Suppressor macrophage treated with lipopolysaccharide for 1 hour (primary cell): ENCODE results near the gene CENPT.

ENCODE experiments used
- DNase-seq, 3 donors: peaks; one replicate each; pipeline ENCODE4 v3.0.0-alpha.2; 2020 to 2022

Gene CENPT

GRCh38 chr16:67847064-67847861 is at the start of gene CENPT:
Gene CENPT, minus strand, starts transcription at chr16:67847693. Its CDS starts 13,834 bp downstream, at chr16:67833859.
- DNase-seq = peak; percentile 78 to 92 (median 81)

- DNase-seq = no peak
Observed at GRCh38 chr16:67897231-67897630, 49.7 kb upstream of the CENPT start.

- peak in 2 of 3 donors; percentile 2 to 28 for DNase-seq
Observed at GRCh38 chr16:67893743-67894399, 46.4 kb upstream of the CENPT start.

- peak; percentile 97 to 99 (median 99) for DNase-seq
Observed at GRCh38 chr16:67892899-67893742, 45.6 kb upstream of the CENPT start, which contains the start of gene PSKH1. Gene PSKH1, plus strand, starts transcription at chr16:67893254. Its CDS starts 15,496 bp downstream, at chr16:67908750.

- DNase-seq = no peak
Observed at GRCh38 chr16:67892375-67892774, 44.9 kb upstream of the CENPT start.

GRCh38 chr16:67888331-67888730 is 40.8 kb upstream of the CENPT start:
- DNase-seq = no peak

GRCh38 chr16:67886387-67886786 is 38.9 kb upstream of the CENPT start:
- no peak for DNase-seq

GRCh38 chr16:67885976-67886375 is 38.5 kb upstream of the CENPT start:
- DNase-seq = no peak

GRCh38 chr16:67885545-67885944 is 38.1 kb upstream of the CENPT start:
- DNase-seq = no peak

GRCh38 chr16:67884684-67885083 is 37.2 kb upstream of the CENPT start, which contains the start of gene NRN1L:
Gene NRN1L, plus strand, starts transcription at chr16:67884885. Its CDS starts 19 bp downstream, at chr16:67884904.
- no peak for DNase-seq

GRCh38 chr16:67883872-67884261 is 36.4 kb upstream of the CENPT start:
- peak; percentile 49 to 85 (median 67) for DNase-seq

GRCh38 chr16:67883146-67883871 is 35.8 kb upstream of the CENPT start:
- no peak for DNase-seq

GRCh38 chr16:67882374-67883145 is 35.1 kb upstream of the CENPT start:
- DNase-seq = no peak

- no peak for DNase-seq
Observed at GRCh38 chr16:67881621-67882161, 34.2 kb upstream of the CENPT start.

GRCh38 chr16:67880584-67880983 is 33.1 kb upstream of the CENPT start:
- DNase-seq = no peak

GRCh38 chr16:67879936-67880335 is 32.4 kb upstream of the CENPT start:
- DNase-seq = no peak

GRCh38 chr16:67879462-67879861 is 32.0 kb upstream of the CENPT start:
- no peak for DNase-seq

- DNase-seq = no peak
Observed at GRCh38 chr16:67878846-67879245, 31.4 kb upstream of the CENPT start.

GRCh38 chr16:67878232-67878631 is 30.7 kb upstream of the CENPT start:
- no peak for DNase-seq

- no peak for DNase-seq
Observed at GRCh38 chr16:67877064-67877463, 29.6 kb upstream of the CENPT start.

- DNase-seq = no peak
Observed at GRCh38 chr16:67874372-67874771, 26.9 kb upstream of the CENPT start.
